Fibroblast of lung (primary cell): ENCODE measurements around the gene ARHGEF40.

Experiments
- EZH2 ChIP-seq: IDR thresholded peaks from 2 replicates; pipeline ENCODE4 v1.5.1; 2012; ENCODE audit warnings: low read length, control low read depth, mild to moderate bottlenecking; ENCODE audit errors: missing control alignments
- TF ChIP-seq, protein P1 (sequence below), 2 donors: IDR thresholded peaks in 1 of 2; conservative IDR thresholded peaks in 1 of 2; 1 replicate in 1 of 2; 2 replicates in 1 of 2; pipeline ENCODE4 v1.5.1; 2011 to 2012; ENCODE audit warnings: low read length in 2 of 2, control low read depth in 1 of 2, inconsistent platforms in 1 of 2, low read depth in 1 of 2, mild to moderate bottlenecking in 1 of 2

GRCh38 chr14:21077672-21078071 is 7.6 kb downstream of the ARHGEF40 start:
- TF ChIP-seq, protein P1, sequence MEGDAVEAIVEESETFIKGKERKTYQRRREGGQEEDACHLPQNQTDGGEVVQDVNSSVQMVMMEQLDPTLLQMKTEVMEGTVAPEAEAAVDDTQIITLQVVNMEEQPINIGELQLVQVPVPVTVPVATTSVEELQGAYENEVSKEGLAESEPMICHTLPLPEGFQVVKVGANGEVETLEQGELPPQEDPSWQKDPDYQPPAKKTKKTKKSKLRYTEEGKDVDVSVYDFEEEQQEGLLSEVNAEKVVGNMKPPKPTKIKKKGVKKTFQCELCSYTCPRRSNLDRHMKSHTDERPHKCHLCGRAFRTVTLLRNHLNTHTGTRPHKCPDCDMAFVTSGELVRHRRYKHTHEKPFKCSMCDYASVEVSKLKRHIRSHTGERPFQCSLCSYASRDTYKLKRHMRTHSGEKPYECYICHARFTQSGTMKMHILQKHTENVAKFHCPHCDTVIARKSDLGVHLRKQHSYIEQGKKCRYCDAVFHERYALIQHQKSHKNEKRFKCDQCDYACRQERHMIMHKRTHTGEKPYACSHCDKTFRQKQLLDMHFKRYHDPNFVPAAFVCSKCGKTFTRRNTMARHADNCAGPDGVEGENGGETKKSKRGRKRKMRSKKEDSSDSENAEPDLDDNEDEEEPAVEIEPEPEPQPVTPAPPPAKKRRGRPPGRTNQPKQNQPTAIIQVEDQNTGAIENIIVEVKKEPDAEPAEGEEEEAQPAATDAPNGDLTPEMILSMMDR (conservative IDR thresholded peaks at IDR 0.05 in 1 of 2, IDR thresholded peaks at IDR 0.05 in 1 of 2; ENCODE audit: low read depth in 1 of 2, low read length in 2 of 2) = no peak
- TF ChIP-seq EZH2 = no peak
